Endometrial microvascular endothelial cells (primary cell): Measurements from ENCODE around the gene LRRC61. TPM values are rescaled to one million over a fixed set of nuclear protein-coding genes. Genes with fewer than 3 reads are reported as not detected.
"Not testable (repeated sequence)": the region's sequence is repeated elsewhere in the genome, so short reads cannot be mapped to it uniquely, and the experiment has no call there.

Experiments used
- in situ Hi-C: cut with HindIII; loops from 2 replicates; pipeline ENCODE4 v1.10.0; 2017; ENCODE audit warnings: low sequenced_read_pairs, low pct_unique_long_range_greater_than_20kb; ENCODE audit errors: inconsistent ontology term
- total RNA-seq: library from RNA; depleted of rRNA; stranded (reverse); fragments of >200 nt; gene quantifications from one replicate; pipeline ENCODE4 v1.2.3, GENCODE V29; 2015; ENCODE audit errors: inconsistent ontology term

LRRC61 gene, protein sequence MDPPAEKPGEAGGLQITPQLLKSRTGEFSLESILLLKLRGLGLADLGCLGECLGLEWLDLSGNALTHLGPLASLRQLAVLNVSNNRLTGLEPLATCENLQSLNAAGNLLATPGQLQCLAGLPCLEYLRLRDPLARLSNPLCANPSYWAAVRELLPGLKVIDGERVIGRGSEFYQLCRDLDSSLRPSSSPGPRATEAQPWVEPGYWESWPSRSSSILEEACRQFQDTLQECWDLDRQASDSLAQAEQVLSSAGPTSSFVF
- 0.56 TPM for total RNA-seq

DNA sequence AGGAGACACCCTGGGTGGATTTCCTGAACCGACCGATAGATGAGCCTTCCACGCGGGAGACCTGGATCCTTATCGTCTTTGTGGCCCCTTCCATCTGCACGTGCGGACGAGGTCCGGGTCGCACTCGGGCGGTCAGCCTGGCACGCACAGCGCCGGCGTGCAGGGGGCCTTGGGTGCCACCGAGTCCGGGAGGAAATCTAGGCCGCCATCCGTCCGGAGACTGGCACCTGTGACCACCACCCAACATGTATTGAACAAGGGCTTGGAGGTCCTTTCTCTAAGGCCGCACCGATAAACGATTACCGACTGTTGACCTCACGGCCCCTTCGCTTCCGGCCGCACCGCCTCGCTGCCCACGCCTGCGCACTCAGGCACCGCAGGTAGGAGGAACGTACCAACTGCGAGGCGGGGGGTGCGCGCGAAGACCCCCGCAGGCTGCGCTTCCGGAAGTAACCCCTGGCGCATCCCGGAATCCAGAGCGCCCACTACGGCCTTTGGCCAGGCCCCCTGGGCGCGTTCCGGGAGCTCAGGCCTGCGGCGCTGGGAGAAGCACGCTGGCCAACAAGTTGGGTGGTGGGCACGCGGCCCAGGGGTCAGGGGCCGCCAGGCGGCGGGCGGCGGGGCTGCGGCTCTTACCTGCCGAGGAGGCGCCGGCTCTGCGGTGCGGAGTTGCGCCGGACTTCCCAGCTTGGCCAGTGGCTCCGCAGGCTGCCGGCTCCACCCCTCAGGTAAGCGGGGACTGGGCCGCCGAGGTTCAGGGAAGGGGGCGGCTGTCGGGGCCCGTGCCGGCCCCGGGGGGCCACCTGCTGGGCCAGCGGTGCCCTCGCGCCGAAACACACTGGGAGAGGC lies at the start of gene LRRC61, which contains the start of gene ACTR3C:
TSS of gene LRRC61 (plus strand) at position 523 of the 849 bp plus-strand sequence. CDS start 13,507 bp downstream, outside the sequence.
TSS of gene ACTR3C (minus strand) at position 713 of the 849 bp plus-strand sequence. CDS start 28,249 bp downstream, outside the sequence.
- in situ Hi-C loops: no loop called here

DNA sequence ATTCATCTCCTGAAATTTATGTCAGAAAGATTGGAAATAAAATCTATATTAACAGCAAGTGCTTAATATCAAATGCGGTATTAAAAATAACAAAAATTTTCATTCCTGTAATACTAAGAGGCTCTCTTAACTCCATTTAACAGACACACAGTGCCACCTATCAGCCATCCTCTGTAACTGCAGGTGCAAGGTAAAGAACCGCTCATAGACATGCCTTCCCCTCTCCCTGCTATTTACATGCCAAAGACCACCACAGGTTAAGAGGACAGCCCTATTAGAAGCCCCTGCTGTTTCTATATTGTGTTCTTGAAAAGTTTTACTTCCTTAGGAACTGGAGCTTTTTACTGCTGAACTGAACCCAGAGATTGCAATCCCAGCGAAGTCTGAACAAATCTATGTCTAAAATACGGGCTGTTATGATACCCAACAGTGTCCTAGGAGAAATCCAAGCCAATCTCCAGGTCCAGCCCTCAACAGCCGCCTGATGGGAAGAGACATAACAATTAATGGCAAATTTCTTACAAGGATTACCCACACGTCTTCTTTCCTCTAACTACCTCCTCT lies 46.9 kb upstream of the LRRC61 start:
- in situ Hi-C loops: not testable (repeated sequence)

DNA sequence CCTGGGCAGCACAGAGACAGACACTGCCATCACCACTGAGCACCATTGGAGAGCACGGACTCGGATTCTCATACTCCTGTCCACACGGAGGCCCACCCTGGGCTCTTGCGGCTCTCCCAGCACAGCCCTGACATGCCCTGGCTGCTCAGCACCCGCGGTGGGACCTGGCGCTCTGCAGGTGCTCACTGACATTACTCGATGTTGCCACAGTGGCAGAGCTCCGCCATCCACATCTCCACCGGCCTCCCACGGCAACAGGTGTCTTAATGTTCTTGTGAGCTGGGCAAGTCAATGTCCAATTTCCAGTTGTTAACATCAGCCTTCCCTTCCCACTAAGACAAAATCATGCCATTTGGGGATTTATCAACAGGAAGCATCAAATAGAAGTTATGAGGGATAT lies 44.8 kb upstream of the LRRC61 start:
- in situ Hi-C loops: not testable (repeated sequence)

DNA sequence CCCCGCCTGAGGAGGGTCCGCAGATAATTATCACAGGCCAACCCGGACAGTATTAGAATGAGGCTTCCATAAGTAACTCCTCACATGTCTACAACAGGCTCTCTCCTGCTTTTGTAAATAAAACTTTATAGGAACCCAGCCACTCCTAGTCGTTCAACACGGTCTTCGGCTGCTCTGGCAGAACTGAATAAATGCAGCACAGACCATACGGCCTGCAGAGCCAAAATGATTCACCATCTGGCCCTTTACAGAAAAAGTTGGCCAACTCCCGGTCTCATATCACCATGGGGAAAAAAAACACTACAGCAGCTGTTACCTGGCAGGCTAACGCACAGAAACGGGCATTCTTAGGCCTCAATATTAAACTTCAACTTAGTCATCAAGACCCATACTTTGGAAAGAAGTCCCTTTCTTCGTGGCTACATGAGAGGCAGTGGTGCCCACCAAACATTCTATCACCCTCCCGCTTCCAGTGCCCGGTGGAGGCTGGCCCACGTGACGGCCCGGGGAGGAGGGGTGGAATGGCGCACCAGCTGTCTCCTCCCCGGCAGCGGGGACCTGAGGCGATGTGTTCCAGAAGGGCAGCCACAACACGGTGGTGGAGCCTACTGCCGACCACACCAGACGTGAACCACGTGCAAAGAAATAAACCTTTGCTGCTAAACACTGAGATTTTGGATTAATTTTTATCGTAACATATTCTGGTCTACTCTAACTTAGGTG lies 41.3 kb upstream of the LRRC61 start:
- in situ Hi-C loops: not testable (repeated sequence)

DNA sequence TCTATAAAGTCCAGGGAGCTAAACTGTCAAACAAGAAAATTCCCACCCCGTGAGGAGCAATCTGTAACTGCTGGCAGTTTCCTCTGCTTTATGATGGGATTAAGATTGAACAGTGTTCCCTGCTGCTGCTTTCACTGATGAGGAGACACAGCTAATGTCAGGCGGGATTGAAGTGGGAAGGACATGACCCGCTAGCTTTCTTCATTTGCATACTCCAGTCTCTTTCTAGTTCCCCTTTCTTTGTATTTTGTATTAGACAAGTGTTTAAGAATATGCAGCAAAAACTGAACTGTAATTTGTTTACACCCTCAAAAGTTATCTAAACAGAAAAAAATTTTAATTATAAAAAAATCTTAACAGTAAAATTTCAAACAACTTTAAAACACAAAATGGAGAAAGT lies 40.0 kb upstream of the LRRC61 start:
- in situ Hi-C loops: not testable (repeated sequence)

DNA sequence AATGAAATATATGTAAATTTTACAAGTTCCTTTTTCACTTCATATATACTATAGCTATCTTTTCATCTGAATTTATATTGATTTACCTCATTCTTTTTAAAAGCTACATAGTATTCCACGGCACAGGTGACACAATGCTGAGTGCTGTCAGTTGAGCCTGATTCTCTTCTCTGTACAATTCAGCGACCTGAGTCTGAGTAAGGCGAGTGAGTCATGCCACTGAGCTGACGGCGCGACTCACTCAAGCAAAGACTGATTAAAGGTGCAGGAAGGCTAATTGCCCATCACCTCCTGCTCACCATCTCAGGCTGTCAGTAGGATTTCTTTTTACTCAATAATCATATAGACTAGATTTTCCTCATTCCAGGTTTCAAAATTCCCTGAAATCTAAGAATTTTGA lies 39.5 kb upstream of the LRRC61 start:
- in situ Hi-C loops: not testable (repeated sequence)

DNA sequence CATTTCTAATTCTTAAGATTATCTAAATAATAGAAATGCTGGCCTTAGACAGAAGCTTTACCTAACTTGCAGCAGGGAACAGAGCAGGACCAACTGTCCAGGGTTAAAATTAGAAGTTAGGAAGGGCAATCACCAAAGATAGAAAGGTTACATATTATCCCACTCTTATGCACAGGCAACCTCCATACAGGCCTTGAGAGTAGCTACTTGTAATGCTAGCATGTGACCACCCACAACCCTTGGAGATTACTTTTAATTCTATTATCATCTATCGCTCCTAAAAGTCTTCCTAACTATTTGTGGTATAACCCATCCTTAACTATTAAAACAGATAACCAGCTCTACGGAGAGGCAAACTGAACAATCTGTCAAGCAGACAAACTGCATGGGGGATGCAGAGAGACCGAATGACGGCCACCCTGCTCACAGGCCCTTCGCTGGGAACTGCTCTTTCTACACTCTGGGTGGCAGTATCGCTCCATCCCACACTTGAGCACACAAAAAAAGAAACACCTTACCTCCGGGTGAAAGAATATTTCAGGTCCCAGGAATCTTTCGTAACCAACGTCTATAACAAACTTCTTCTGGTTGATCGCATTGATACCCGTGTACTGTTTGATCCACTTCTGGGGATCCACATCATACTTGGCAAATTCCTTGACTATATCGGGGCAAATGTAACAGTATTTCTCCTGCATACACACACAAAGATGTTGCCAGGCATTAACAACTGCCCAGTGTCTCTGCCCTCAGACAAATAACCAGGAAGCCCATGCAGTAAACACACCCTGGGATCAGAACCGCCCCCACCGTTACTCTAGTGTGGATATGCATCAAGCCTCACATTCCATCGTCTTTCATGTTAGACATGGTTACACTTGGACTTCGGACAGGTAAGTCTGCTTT lies 37.1 kb upstream of the LRRC61 start:
- in situ Hi-C loops: not testable (repeated sequence)

DNA sequence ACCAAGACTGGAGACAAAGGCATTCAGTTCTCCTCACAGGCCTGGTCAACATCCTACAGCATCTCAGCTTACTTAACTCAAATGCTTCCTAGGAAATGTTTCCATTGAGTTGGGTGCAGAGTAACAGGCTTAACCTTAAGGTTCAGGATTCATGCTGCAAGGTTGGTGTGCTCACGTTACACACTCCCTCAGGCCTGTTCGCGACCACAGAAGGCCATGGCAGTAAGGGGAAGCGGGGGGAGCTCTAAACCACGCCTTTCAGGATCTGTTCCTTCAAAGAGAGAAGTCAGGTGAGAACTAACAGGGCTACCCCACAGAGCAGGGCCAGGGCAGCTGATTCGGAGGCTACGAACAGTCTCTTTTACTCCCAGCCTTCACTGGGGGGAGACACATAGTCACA lies 35.3 kb upstream of the LRRC61 start:
- in situ Hi-C loops: not testable (repeated sequence)

DNA sequence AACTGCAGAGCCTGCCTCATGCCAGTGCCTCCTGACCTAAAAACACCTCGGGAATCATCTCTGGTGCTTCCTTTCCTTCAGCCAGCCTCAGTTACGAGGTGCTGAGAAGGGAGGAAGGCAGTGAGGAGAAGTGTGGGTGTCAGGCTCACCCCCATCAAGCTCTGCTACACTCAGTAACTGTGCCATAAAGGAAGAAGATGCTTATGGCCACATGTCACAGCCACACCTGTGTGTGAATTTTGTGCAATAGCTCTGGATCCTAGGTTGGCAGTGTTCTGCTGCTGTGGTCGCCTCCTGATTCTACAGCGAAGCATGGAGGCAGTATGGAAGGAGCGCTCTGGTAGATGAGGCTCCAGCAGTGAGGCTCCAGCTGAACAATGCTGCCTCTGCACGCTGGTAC lies 34.3 kb upstream of the LRRC61 start:
- in situ Hi-C loops: not testable (repeated sequence)

DNA sequence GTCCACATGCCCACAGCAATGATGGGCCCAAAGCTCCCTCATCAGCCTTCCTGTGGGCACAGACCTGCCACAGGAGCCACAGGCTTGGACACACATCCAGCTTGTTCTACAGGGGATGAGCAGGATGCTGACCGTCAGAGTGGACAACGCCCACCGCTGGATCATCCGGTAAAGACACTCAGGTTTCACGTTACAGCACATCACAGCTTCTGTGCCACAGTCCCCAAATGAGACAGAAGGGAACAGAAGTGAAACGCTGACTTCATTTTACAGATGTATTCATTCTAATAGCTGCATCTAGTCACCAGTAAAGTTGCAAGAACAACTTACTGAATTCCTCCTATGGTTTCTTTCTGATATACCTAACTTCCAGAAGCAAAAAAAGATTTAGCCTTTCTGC lies 32.8 kb upstream of the LRRC61 start:
- in situ Hi-C loops: not testable (repeated sequence)

DNA sequence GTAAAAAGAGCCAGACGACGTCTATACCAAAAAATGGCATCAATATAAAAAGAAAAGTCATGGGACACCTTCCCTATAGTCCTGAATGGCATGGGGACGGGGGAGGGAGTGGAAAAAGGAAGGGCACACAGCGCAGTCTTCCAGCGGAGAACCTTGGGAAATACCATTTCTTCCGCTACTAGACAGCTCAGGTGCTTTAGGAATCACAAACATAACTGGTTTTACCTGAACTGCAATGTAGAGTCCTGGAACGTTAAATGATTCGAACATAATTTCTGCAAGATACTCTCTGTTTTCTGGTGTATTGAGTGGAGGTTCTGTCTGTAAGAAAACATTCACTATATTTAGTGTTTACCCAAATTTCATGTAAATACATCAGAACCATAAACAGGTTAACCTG lies 28.1 kb upstream of the LRRC61 start:
- in situ Hi-C loops: not testable (repeated sequence)

DNA sequence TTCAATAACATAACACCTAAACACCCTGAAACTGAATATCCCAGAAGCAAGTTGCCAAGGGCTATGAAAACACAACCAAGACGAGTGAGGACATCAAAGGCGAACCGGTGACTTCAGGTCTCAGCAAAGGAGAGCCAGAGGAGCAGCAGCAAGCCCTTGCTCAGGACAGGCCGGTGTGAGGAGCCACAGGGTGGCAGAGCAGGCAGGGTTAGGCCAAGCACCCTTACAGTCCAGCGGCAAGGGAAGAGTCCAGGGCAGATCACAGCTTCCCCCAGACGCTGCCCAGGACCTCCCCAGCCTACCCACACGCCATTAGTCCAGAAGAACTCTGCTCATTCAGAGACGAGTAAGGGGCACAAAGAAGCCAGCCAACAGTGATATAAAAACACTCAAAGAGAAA lies 27.5 kb upstream of the LRRC61 start:
- in situ Hi-C loops: not testable (repeated sequence)

DNA sequence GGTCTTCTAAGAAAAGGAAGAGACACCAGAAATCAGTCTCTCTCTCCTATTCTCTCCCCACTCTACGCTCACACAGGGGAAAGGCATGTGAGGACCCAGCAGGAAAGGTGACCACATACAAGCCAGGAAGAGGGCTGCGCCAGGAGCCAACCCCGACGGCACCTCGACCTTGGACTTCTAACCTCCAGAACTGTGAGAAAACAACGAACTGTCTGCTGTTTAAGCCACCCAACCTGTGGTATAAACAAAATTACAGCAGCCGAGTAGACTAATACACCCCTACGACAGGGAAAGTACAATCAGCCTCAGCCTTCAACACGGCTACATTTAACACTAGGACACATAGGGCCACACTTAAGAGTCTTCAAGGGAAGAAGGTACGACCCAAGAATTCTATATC lies 26.4 kb upstream of the LRRC61 start:
- in situ Hi-C loops: not testable (repeated sequence)

DNA sequence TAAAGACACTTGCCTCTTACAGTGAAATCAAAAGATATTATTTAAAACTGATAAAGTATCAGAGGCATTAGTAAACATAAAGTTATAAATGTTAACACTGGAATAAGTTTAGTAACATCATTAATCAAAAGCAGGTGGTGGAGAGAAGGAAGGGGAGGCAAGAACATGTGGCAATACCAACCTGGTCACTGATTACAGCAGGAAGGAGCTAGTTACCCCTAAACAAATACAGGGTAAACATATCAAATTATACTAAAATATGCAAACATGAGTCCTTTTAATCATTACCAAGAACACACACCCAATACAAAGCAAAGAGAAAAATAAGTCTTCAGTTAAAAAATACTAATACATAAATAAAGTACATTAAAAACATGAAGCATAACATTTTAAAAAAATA lies 25.2 kb upstream of the LRRC61 start:
- in situ Hi-C loops: not testable (repeated sequence)

DNA sequence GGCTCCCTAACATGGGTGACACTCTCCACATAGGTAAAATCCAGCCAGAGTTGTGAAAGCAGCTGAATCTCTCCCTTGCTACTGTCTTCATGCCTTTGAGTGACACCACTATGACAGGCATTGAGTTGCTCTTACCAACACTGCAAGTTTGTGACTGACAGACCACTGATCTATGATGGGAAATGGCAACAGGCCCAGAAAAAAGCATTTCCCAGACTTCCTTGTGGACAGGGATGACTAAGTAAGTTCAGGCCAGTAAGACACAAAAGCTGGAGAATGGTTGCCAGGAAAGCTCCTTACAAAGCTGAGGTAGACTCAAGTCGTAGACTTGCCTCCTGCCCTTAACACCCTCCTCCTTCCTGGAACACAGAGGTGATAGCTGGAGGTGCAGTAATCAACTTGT lies 20.2 kb upstream of the LRRC61 start:
- in situ Hi-C loops: not testable (repeated sequence)

DNA sequence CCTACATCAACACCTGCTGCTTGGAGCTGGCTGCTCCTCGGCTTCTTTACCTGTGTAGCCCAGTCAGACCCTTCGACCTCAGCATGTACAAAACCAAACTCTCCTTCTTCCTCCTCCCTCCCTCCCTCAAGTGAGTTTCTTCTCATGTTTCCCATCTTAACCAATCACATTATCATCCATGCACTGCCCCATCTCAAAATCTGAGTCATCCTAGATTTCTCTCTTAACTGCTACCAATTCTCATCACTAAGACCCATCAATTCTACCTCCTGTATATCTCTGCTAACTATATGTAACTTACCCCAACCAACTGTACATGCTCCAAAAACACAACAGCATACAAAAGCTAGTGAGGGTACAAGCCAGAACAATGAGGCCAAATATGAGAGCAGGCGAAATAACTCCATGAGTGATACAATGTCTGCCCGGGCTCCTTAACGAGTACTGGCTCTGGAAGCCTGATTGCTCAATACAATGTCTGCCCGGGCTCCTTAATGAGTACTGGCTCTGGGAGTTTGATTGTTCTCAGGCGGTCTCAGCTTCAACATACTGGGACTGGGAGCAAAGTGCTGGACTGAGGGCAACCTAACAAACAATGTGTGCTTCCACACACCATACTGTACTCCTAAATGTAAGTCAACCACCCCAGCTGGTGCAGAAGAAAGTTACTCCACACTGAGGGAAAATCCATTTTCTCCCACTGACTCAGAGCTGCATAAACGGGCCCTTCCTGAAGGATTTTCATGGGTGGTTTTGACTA lies 18.5 kb upstream of the LRRC61 start:
- in situ Hi-C loops: not testable (repeated sequence)

DNA sequence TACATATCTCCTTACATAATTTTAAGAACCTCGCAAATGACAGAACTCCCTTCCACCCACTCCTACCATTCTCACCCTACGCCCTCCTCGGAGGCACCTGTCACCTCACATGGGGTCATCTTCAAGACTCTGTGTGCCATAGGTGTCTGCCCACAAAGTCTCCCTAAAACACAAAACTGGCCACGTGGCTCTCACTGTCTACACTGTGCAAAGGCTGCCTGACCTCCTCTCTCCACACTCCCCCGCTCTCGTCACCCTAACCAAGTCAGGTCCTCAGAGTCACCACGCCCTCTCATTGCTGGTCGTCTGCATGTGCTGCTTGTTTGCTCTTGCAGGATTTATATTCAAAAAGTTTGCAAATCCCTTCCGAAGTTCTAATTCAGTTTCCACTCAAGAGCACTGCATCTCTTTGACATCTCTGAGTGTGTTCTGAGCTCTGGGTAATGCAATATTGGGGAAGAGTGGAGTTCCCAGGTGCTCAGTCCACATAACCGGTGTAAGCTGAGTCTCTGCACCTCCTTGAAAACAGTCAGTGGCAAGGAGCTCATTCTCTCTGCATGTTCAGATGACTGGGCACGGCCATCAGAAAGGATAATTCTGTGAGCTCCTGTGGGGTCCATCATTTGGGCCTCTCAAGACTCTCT lies 17.8 kb upstream of the LRRC61 start:
- in situ Hi-C loops: not testable (repeated sequence)
